ENCODE data around the gene METTL1.

METTL1 gene

GRCh38 chr12:57741844-57742738 is 29.8 kb downstream of the METTL1 start:
- Histone ChIP-seq H3K36me3 (ENCODE audit: control insufficient read depth, insufficient read depth, low read length) (peaks cover 16% of the 10 kb centered on the region), H3K4me1 (ENCODE audit: control insufficient read depth, insufficient read depth, low read length, poor library complexity, severe bottlenecking) (no peaks in the 10 kb centered on the region), H3K27ac (ENCODE audit: low read depth, low read length, severe bottlenecking) (no peak overlapping the region), H3K9me3 (ENCODE audit: control insufficient read depth, low read length) (no peaks in the 10 kb centered on the region), H3K4me3 (ENCODE audit: extremely low read depth, insufficient read depth, low read length, poor library complexity, severe bottlenecking) (no peak overlapping the region)
- 66 to 72% methylated on average over 13 of the region's 14 CpGs for WGBS, 2 experiments (ENCODE audit: insufficient coverage in 2 of 2)

- 86% methylated on average over 1 of the region's 1 CpG; no CpG with 5 or more reads in 1 of the 2 experiments for WGBS, 2 experiments (ENCODE audit: insufficient coverage in 2 of 2)
- Histone ChIP-seq H3K4me1 (ENCODE audit: control insufficient read depth, insufficient read depth, low read length, poor library complexity, severe bottlenecking) (peaks cover 3% of the 10 kb centered on the region), H3K27ac (ENCODE audit: low read depth, low read length, severe bottlenecking) (no peak overlapping the region), H3K4me3 (ENCODE audit: extremely low read depth, insufficient read depth, low read length, poor library complexity, severe bottlenecking) (no peak overlapping the region), H3K9me3 (ENCODE audit: control insufficient read depth, low read length) (no peaks in the 10 kb centered on the region), H3K36me3 (ENCODE audit: control insufficient read depth, insufficient read depth, low read length) (peaks cover 9% of the 10 kb centered on the region)
Observed at GRCh38 chr12:57741413-57741789, 30.5 kb downstream of the METTL1 start.

- H3K4me3 ChIP-seq (ENCODE audit: extremely low read depth, insufficient read depth, low read length, poor library complexity, severe bottlenecking), result no peak overlapping the region
- no peak overlapping the region for H3K27ac ChIP-seq (ENCODE audit: low read depth, low read length, severe bottlenecking)
- 76 to 91% methylated on average over 1 to 5 of the region's 5 CpGs for WGBS, 2 experiments (ENCODE audit: insufficient coverage in 2 of 2)
- peaks cover 6% of the 10 kb centered on the region for H3K4me1 ChIP-seq (ENCODE audit: control insufficient read depth, insufficient read depth, low read length, poor library complexity, severe bottlenecking)
- peaks cover 6% of the 10 kb centered on the region for H3K36me3 ChIP-seq (ENCODE audit: control insufficient read depth, insufficient read depth, low read length)
- no peaks in the 10 kb centered on the region for H3K9me3 ChIP-seq (ENCODE audit: control insufficient read depth, low read length)
Observed at GRCh38 chr12:57740656-57741412, 31.1 kb downstream of the METTL1 start.

GRCh38 chr12:57739914-57740538 is 31.9 kb downstream of the METTL1 start:
- Histone ChIP-seq H3K9me3 (ENCODE audit: control insufficient read depth, low read length) (no peaks in the 10 kb centered on the region), H3K4me3 (ENCODE audit: extremely low read depth, insufficient read depth, low read length, poor library complexity, severe bottlenecking) (no peak overlapping the region), H3K4me1 (ENCODE audit: control insufficient read depth, insufficient read depth, low read length, poor library complexity, severe bottlenecking) (peaks cover 6% of the 10 kb centered on the region), H3K36me3 (ENCODE audit: control insufficient read depth, insufficient read depth, low read length) (no peaks in the 10 kb centered on the region), H3K27ac (ENCODE audit: low read depth, low read length, severe bottlenecking) (no peak overlapping the region)
- WGBS, 2 experiments (ENCODE audit: insufficient coverage in 2 of 2), result 38 to 48% methylated on average over 4 to 9 of the region's 10 CpGs

GRCh38 chr12:57739387-57739786 is 32.5 kb downstream of the METTL1 start:
- H3K4me3 ChIP-seq (ENCODE audit: extremely low read depth, insufficient read depth, low read length, poor library complexity, severe bottlenecking), result no peak overlapping the region
- H3K9me3 ChIP-seq (ENCODE audit: control insufficient read depth, low read length), result no peaks in the 10 kb centered on the region
- no peak overlapping the region for H3K27ac ChIP-seq (ENCODE audit: low read depth, low read length, severe bottlenecking)
- peaks cover 6% of the 10 kb centered on the region for H3K4me1 ChIP-seq (ENCODE audit: control insufficient read depth, insufficient read depth, low read length, poor library complexity, severe bottlenecking)
- 11% methylated on average over 6 of the region's 7 CpGs; no CpG with 5 or more reads in 1 of the 2 experiments for WGBS, 2 experiments (ENCODE audit: insufficient coverage in 2 of 2)
- H3K36me3 ChIP-seq (ENCODE audit: control insufficient read depth, insufficient read depth, low read length), result no peaks in the 10 kb centered on the region

DNA sequence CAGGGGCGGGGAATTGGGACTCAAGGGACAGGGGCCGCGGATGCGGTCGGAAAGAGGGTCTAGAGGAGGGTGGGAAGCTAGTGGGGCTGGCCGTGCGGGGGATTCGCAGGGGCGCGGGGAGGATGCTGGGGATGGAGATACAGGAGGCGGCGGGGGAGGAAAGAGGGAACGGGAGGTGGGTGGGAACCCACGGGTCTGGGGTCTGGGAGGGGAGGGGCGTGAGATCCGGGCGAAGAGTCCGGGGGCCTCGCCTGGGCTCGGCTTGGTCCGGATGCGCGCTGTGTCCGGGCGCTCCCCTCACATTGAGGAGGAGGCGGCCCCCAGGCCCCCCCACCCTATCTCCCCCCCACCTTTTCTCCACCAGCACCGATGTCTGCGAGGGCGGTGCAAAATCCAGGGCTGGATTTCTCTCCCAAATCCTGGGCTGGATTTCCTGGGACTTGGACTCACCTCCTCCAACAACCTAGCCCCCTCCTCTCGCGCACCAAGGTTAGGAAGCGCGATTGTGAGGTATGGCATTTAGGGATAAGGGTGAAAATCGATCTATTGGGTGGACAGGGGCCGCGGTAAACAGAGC is 33.2 kb downstream of the METTL1 start, which contains the start of gene AGAP2:
Gene AGAP2, minus strand, starts transcription at position 82 of the 577 bp plus-strand sequence. CDS start 496 bp downstream, outside the sequence.
- Histone ChIP-seq H3K4me1 (ENCODE audit: control insufficient read depth, insufficient read depth, low read length, poor library complexity, severe bottlenecking) (peaks cover 6% of the 10 kb centered on the region), H3K36me3 (ENCODE audit: control insufficient read depth, insufficient read depth, low read length) (no peaks in the 10 kb centered on the region), H3K27ac (ENCODE audit: low read depth, low read length, severe bottlenecking) (no peak within 1 kb of the TSS), H3K9me3 (ENCODE audit: control insufficient read depth, low read length) (no peaks in the 10 kb centered on the region), H3K4me3 (ENCODE audit: extremely low read depth, insufficient read depth, low read length, poor library complexity, severe bottlenecking) (peak within 1 kb of the TSS; percentile 33)
- WGBS, 2 experiments (ENCODE audit: insufficient coverage in 2 of 2), result 2% methylated on average over 23 of the region's 36 CpGs; no CpG with 5 or more reads in 1 of the 2 experiments

- H3K27ac ChIP-seq (ENCODE audit: low read depth, low read length, severe bottlenecking), result no peak overlapping the region
- peaks cover 6% of the 10 kb centered on the region for H3K4me1 ChIP-seq (ENCODE audit: control insufficient read depth, insufficient read depth, low read length, poor library complexity, severe bottlenecking)
- 0 to 1% methylated on average over 67 to 84 of the region's 110 CpGs for WGBS, 2 experiments (ENCODE audit: insufficient coverage in 2 of 2)
- H3K36me3 ChIP-seq (ENCODE audit: control insufficient read depth, insufficient read depth, low read length), result no peaks in the 10 kb centered on the region
- H3K4me3 ChIP-seq (ENCODE audit: extremely low read depth, insufficient read depth, low read length, poor library complexity, severe bottlenecking), result peak overlapping the region; percentile 33
- H3K9me3 ChIP-seq (ENCODE audit: control insufficient read depth, low read length), result no peaks in the 10 kb centered on the region
Observed at GRCh38 chr12:57737467-57738460, 34.1 kb downstream of the METTL1 start.

DNA sequence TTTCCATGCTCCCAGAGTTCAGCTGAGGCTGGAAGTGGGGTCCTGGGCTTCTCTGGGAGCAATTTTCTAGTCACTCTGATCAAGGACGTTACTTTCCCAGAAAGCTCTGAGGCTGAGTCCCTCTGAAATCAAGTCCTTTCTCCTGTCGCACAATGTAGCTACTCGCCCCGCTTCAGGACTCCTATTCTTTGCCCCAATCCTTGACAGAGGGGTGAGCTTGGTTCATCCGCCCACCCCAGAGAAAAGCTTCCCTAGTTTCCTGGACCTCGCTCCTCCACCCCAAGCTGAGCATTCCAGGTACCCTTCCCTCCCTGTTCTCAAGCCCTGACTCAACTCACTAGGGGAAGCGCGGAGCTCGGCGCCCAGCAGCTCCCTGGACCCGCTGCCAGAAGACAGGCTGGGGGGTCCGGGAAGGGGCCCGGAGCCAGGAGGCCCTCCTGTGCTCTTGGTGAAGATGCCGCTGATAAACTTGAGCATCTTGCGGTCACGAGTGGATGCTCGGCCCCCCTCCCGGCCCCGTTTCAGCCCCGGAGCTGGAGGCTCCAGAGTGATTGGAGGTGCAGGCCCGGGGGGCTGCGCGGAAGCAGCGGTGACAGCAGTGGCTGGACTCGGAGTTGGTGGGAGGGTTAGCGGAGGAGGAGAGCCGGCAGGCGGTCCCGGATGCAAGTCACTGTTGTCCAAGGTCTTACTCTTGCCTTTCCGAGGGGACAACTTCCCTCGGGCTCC is 35.0 kb downstream of the METTL1 start:
- H3K27ac ChIP-seq (ENCODE audit: low read depth, low read length, severe bottlenecking), result no peak overlapping the region
- 1 to 2% methylated on average over 22 to 23 of the region's 31 CpGs for WGBS, 2 experiments (ENCODE audit: insufficient coverage in 2 of 2)
- H3K4me3 ChIP-seq (ENCODE audit: extremely low read depth, insufficient read depth, low read length, poor library complexity, severe bottlenecking), result peak overlapping the region; percentile 33
- peaks cover 6% of the 10 kb centered on the region for H3K4me1 ChIP-seq (ENCODE audit: control insufficient read depth, insufficient read depth, low read length, poor library complexity, severe bottlenecking)
- no peaks in the 10 kb centered on the region for H3K36me3 ChIP-seq (ENCODE audit: control insufficient read depth, insufficient read depth, low read length)
- no peaks in the 10 kb centered on the region for H3K9me3 ChIP-seq (ENCODE audit: control insufficient read depth, low read length)
